H1 (cell line): ENCODE results near the gene BEAN1. TPM values are rescaled to one million over a fixed set of nuclear protein-coding genes. Genes with fewer than 3 reads are reported as not detected.

ENCODE experiments used
- CTCF ChIA-PET: fragments of 300-600 bp; sonication (Branson Sonifier 250); formaldehyde crosslinking; loops from one replicate; lab custom pipeline; 2021; ENCODE audit not compliant: partially characterized antibody; lab: Charles Lee
- POLR2A ChIA-PET: fragments of 300-600 bp; sonication (Branson Sonifier 250); formaldehyde crosslinking; loops from one replicate; lab custom pipeline; 2021; ENCODE audit warnings: inconsistent platforms; ENCODE audit not compliant: partially characterized antibody; lab: Charles Lee
- DNase-seq, 2 experiments: peaks; one replicate each; pipeline versions ENCODE4 v3.0.0 to v3.0.0-alpha.2; 2010 to 2022; ENCODE audit warnings: low spot score in 2 of 2, low read depth in 1 of 2, mixed read lengths in 1 of 2
- FAIRE-seq: peaks from 2 replicates; lab custom pipeline; 2011; peaks lifted over from hg19 to GRCh38; lab: Jason Lieb, UNC
- H2AFZ ChIP-seq: 2 replicates; pipeline ENCODE4 v1.8.1; 2012; ENCODE audit warnings: low read length, inconsistent platforms
- H2AK5ac ChIP-seq: 2 replicates; pipeline ENCODE4 v1.6.1; 2013; ENCODE audit warnings: low read depth, low read length
- H2BK120ac ChIP-seq: replicated peaks from 2 replicates; pipeline ENCODE3; 2013; ENCODE audit warnings: low read depth, low read length, inconsistent platforms
- H2BK12ac ChIP-seq: 2 replicates; pipeline ENCODE4 v1.6.1; 2013; ENCODE audit warnings: low read depth, low read length
- H2BK15ac ChIP-seq: 2 replicates; pipeline ENCODE4 v1.6.1; 2013; ENCODE audit warnings: low read length
- H2BK20ac ChIP-seq: 2 replicates; pipeline ENCODE4 v1.6.1; 2013; ENCODE audit warnings: low read length
- H2BK5ac ChIP-seq: 2 replicates; pipeline ENCODE4 v1.6.1; 2013; ENCODE audit warnings: low read depth, low read length
- H3K14ac ChIP-seq: 2 replicates; pipeline ENCODE4 v1.6.1; 2013; ENCODE audit warnings: inconsistent platforms; ENCODE audit not compliant: insufficient read length
- H3K18ac ChIP-seq: 2 replicates; pipeline ENCODE4 v1.6.1; 2013; ENCODE audit warnings: low read length; ENCODE audit errors: extremely low read depth
- H3K23ac ChIP-seq: 2 replicates; pipeline ENCODE4 v1.6.1; 2013; ENCODE audit warnings: inconsistent platforms; ENCODE audit not compliant: insufficient read length
- H3K23me2 ChIP-seq: 2 replicates; pipeline ENCODE4 v1.6.1; 2013; ENCODE audit warnings: low read depth, low read length
- H3K27ac ChIP-seq: 2 replicates; pipeline ENCODE4 v1.6.1; 2011; ENCODE audit warnings: low read depth, low read length, inconsistent platforms
- H3K27me3 ChIP-seq, 4 experiments: replicated peaks in 1 of 4; 1 replicate in 1 of 4; 2 replicates in 3 of 4; pipeline versions ENCODE4 v1.6.1 to v1.8.1; 2011 to 2013; ENCODE audit warnings: low read length in 3 of 4, mild to moderate bottlenecking in 3 of 4, inconsistent platforms in 2 of 4, mixed read lengths in 2 of 4, moderate library complexity in 1 of 4; ENCODE audit not compliant: control insufficient read depth in 3 of 4, insufficient read depth in 3 of 4; ENCODE audit errors: extremely low read depth in 1 of 4
- H3K36me3 ChIP-seq, 4 experiments: 2 replicates each; pipeline versions ENCODE4 v1.6.1 to v1.8.1; 2011 to 2013; ENCODE audit warnings: mild to moderate bottlenecking in 4 of 4, low read length in 3 of 4, moderate library complexity in 2 of 4, control low read depth in 1 of 4, inconsistent platforms in 1 of 4; ENCODE audit not compliant: insufficient read depth in 4 of 4, control insufficient read depth in 2 of 4
- H3K4ac ChIP-seq: replicated peaks from 2 replicates; pipeline ENCODE3; 2013; ENCODE audit warnings: low read length, low read depth, mixed read lengths, inconsistent platforms; ENCODE audit not compliant: insufficient read length
- H3K4me1 ChIP-seq, 4 experiments: replicated peaks in 1 of 4; 1 replicate in 1 of 4; 2 replicates in 3 of 4; pipeline versions ENCODE4 v1.6.1 to v1.8.1; 2011 to 2013; ENCODE audit warnings: low read length in 3 of 4, inconsistent platforms in 2 of 4, mixed read lengths in 1 of 4; ENCODE audit not compliant: insufficient read depth in 4 of 4, control insufficient read depth in 3 of 4
- H3K4me2 ChIP-seq, 2 experiments: 2 replicates each; pipeline versions ENCODE4 v1.6.1 to v1.8.1; 2011 to 2013; ENCODE audit warnings: low read depth in 2 of 2, low read length in 2 of 2, control low read depth in 1 of 2, inconsistent platforms in 1 of 2, mild to moderate bottlenecking in 1 of 2; ENCODE audit not compliant: insufficient read depth in 1 of 2
- H3K4me3 ChIP-seq, 4 experiments: fragments of 200-600, 300-600 bp in 1 of 4; sonication (generic), shearing (Covaris generic), sonication (Bioruptor Twin) in 1 of 4; 2 replicates each; pipeline versions ENCODE4 v1.5.1 to v1.8.1; 2011 to 2016; ENCODE audit warnings: low read length in 4 of 4, low read depth in 3 of 4, control low read depth in 2 of 4, inconsistent platforms in 2 of 4, mild to moderate bottlenecking in 2 of 4, mixed read lengths in 1 of 4, moderate library complexity in 1 of 4; ENCODE audit not compliant: insufficient read depth in 2 of 4; ENCODE audit errors: extremely low read depth in 1 of 4
- H3K56ac ChIP-seq: replicated peaks from 2 replicates; pipeline ENCODE3; 2013; ENCODE audit warnings: low read depth, mild to moderate bottlenecking, mixed read lengths, low read length, inconsistent platforms; ENCODE audit not compliant: insufficient read length
- H3K79me1 ChIP-seq: 2 replicates; pipeline ENCODE4 v1.6.1; 2013; ENCODE audit warnings: low read depth, low read length, control low read depth
- H3K79me2 ChIP-seq, 2 experiments: 2 replicates each; pipeline versions ENCODE4 v1.6.1 to v1.8.1; 2012 to 2013; ENCODE audit warnings: low read length in 2 of 2, mild to moderate bottlenecking in 2 of 2, inconsistent platforms in 1 of 2; ENCODE audit not compliant: insufficient read depth in 2 of 2, control insufficient read depth in 1 of 2
- H3K9ac ChIP-seq, 4 experiments: replicated peaks in 1 of 4; 1 replicate in 1 of 4; 2 replicates in 3 of 4; pipeline versions ENCODE4 v1.6.1 to v1.8.1; 2011 to 2013; ENCODE audit warnings: low read depth in 3 of 4, low read length in 3 of 4, control low read depth in 2 of 4, mild to moderate bottlenecking in 2 of 4, moderate library complexity in 2 of 4, inconsistent platforms in 1 of 4; ENCODE audit errors: extremely low read depth in 1 of 4
- H3K9me3 ChIP-seq, 2 experiments: 2 replicates each; pipeline versions ENCODE4 v1.6.1 to v1.8.1; 2012 to 2013; ENCODE audit warnings: mild to moderate bottlenecking in 2 of 2, moderate library complexity in 2 of 2, control low read depth in 1 of 2, inconsistent platforms in 1 of 2, low read depth in 1 of 2, low read length in 1 of 2, mixed read lengths in 1 of 2; ENCODE audit not compliant: insufficient read depth in 2 of 2
- H4K20me1 ChIP-seq, 2 experiments: replicated peaks in 1 of 2; 2 replicates each; pipeline versions ENCODE3 to v1.8.1; 2011 to 2013; ENCODE audit warnings: inconsistent platforms in 2 of 2, low read length in 2 of 2, mild to moderate bottlenecking in 1 of 2; ENCODE audit not compliant: insufficient read depth in 2 of 2, control insufficient read depth in 1 of 2
- H4K5ac ChIP-seq: 2 replicates; pipeline ENCODE4 v1.6.1; 2013; ENCODE audit warnings: low read length, low read depth, mixed read lengths, inconsistent platforms; ENCODE audit not compliant: insufficient read length
- H4K8ac ChIP-seq: 2 replicates; pipeline ENCODE4 v1.8.0; 2013; ENCODE audit warnings: mild to moderate bottlenecking, moderate library complexity, low read length, inconsistent platforms; ENCODE audit not compliant: insufficient read depth; ENCODE audit errors: extremely low read depth
- H4K91ac ChIP-seq: replicated peaks from 2 replicates; pipeline ENCODE3; 2013; ENCODE audit warnings: low read length, mixed read lengths, inconsistent platforms; ENCODE audit not compliant: insufficient read length
- BCL11A ChIP-seq, 2 experiments: IDR thresholded peaks; one replicate each; pipeline ENCODE4 v1.6.1; 2011; ENCODE audit warnings: low read depth in 2 of 2, low read length in 2 of 2, mild to moderate bottlenecking in 2 of 2
- CREB1 ChIP-seq: IDR thresholded peaks from 2 replicates; pipeline ENCODE4 v1.6.1; 2012; ENCODE audit warnings: inconsistent platforms
- GABPA ChIP-seq: IDR thresholded peaks from 2 replicates; pipeline ENCODE4 v1.6.1; 2011; ENCODE audit warnings: mild to moderate bottlenecking, low read length, moderate library complexity, borderline replicate concordance; ENCODE audit not compliant: insufficient read depth
- HDAC2 ChIP-seq, 2 experiments: fragments of 300-600 bp in 1 of 2; sonication (generic) in 1 of 2; IDR thresholded peaks; 2 replicates each; pipeline ENCODE4 v1.6.1; 2011 to 2012; ENCODE audit warnings: low read depth in 2 of 2, low read length in 2 of 2, mild to moderate bottlenecking in 2 of 2, moderate library complexity in 2 of 2, borderline replicate concordance in 1 of 2, inconsistent platforms in 1 of 2
- MAFK ChIP-seq: IDR thresholded peaks from 2 replicates; pipeline ENCODE4 v1.6.1; 2012; ENCODE audit warnings: low read depth, mild to moderate bottlenecking, improper control_type of control experiment, low read length
- NRF1 ChIP-seq: IDR thresholded peaks from 2 replicates; pipeline ENCODE4 v1.6.1; 2011; ENCODE audit warnings: mild to moderate bottlenecking, low read depth, low read length, improper control_type of control experiment
- PHF8 ChIP-seq: fragments of 200-600 bp; sonication (generic); conservative IDR thresholded peaks from 2 replicates; pipeline ENCODE4 v1.7.1; 2012; ENCODE audit warnings: low read depth, mild to moderate bottlenecking, inconsistent platforms, low read length, moderate library complexity
- POLR2A ChIP-seq, 2 experiments: IDR thresholded peaks; 1 replicate in 1 of 2; 2 replicates in 1 of 2; pipeline ENCODE4 v1.6.1; 2011; ENCODE audit warnings: low read depth in 2 of 2, low read length in 2 of 2, mild to moderate bottlenecking in 2 of 2; ENCODE audit errors: control extremely low read depth in 1 of 2
- RBBP5 ChIP-seq: IDR thresholded peaks from 2 replicates; pipeline ENCODE4 v1.7.1; 2012; ENCODE audit warnings: low read depth, mild to moderate bottlenecking, inconsistent platforms, low read length, moderate library complexity, borderline replicate concordance
- RFX5 ChIP-seq: IDR thresholded peaks from 2 replicates; pipeline ENCODE4 v1.6.1; 2011; ENCODE audit warnings: low read depth, low read length, improper control_type of control experiment, borderline replicate concordance
- SIRT6 ChIP-seq: IDR thresholded peaks from one replicate; pipeline ENCODE4 v1.7.1; 2012; ENCODE audit warnings: low read length, inconsistent platforms
- SRF ChIP-seq: IDR thresholded peaks from 2 replicates; pipeline ENCODE4 v1.6.1; 2011; ENCODE audit warnings: mild to moderate bottlenecking, low read depth, low read length, moderate library complexity
- WGBS, 2 experiments: shearing (Covaris generic) in 1 of 2; methylation state at CpG; one replicate each; pipeline versions ENCODE4 v1.1.6 to v1.1.7; 2013 to 2015; ENCODE audit warnings: low lambda C conversion rate in 2 of 2, mixed read lengths in 2 of 2, inconsistent platforms in 1 of 2, low coverage in 1 of 2, missing lambda C conversion rate in 1 of 2; ENCODE audit not compliant: insufficient replicate concordance in 2 of 2, insufficient coverage in 1 of 2, insufficient read length in 1 of 2; ENCODE audit errors: extremely low coverage in 1 of 2, missing lambda C conversion rate in 1 of 2; 5-methylcytosine and 5-hydroxymethylcytosine counted together
- polyA plus RNA-seq, 7 experiments: library from polyadenylated mRNA; depleted of rRNA in 3 of 7; stranded (reverse) in 5 of 7; unstranded in 2 of 7; fragments of >200 nt in 5 of 7; fragments of 200-250 nt in 2 of 7; gene quantifications; 1 replicate in 5 of 7; 2 replicates in 1 of 7; 4 replicates in 1 of 7; pipeline versions ENCODE4 v1.2.1 to v1.2.3, GENCODE V29; 2011 to 2013; ENCODE audit warnings: missing spikeins in 2 of 7, mixed read lengths in 2 of 7
- total RNA-seq: library from RNA; stranded (reverse); fragmentation: NEBNext Ultra II Directional; extraction: Animal tissue kit (Norgen Biotek cat#: 25700); gene quantifications from 2 replicates; pipeline ENCODE4 v1.2.1, GENCODE V29; 2021

BEAN1 gene
- total and polyA plus RNA-seq, 2 of the 8 experiments (the other 6 are each of a cell fraction or from before 2014, with no cell fraction given) = 0.08 TPM; not detected in 1

GRCh38 chr16:66386629-66387622, 40.2 kb upstream of the BEAN1 start:
- Histone ChIP-seq H3K4ac (no peak overlapping the region), H3K4me2 (no peak overlapping the region), H4K91ac (no peak overlapping the region), H3K27me3 (no peaks in the 10 kb centered on the region), H4K8ac (no peak overlapping the region; the same call in 1 of the 2 replicates), H3K79me1 (no peaks in the 10 kb centered on the region), H2BK5ac (no peak overlapping the region), H2BK15ac (no peak overlapping the region), H2BK20ac (no peak overlapping the region), H3K23me2 (no peaks in the 10 kb centered on the region; the same call in 1 of the 2 replicates), H3K14ac (no peak overlapping the region), H3K4me1 (peaks cover 0 to 3% (median 0%) of the 10 kb centered on the region in 4 experiments; a peak in 3 of 7 replicates), H2BK12ac (no peak overlapping the region), H3K36me3 (no peaks in the 10 kb centered on the region), H4K5ac (no peak overlapping the region), H3K27ac (no peak overlapping the region), H3K79me2 (no peaks in the 10 kb centered on the region), H2AFZ (no peak overlapping the region), H3K18ac (no peak overlapping the region), H3K4me3 (no peak overlapping the region), H3K9ac (no peak overlapping the region; a peak in 2 of 7 replicates), H2BK120ac (no peak overlapping the region), H2AK5ac (no peak overlapping the region), H3K9me3 (no peaks in the 10 kb centered on the region), H3K23ac (no peak overlapping the region), H3K56ac (no peak overlapping the region), H4K20me1 (no peaks in the 10 kb centered on the region)
- ChIA-PET CTCF (interaction anchor here (1.0 to 2.9 kb wide), 4 partner anchors 13 to 30 kb away, joined by 3 to 11 read pairs (median 6); partner anchors contain the start of gene CDH5), POLR2A (no interaction called here)
- 95% methylated on average over 20 of the region's 20 CpGs; no CpG with 5 or more reads in 1 of the 2 experiments for WGBS, 2 experiments
- DNase-seq (no peak), FAIRE-seq (no peak)
- TF ChIP-seq BCL11A (IDR thresholded peaks at IDR 0.05; ENCODE audit: low read depth in 2 of 2, low read length in 2 of 2) (no peak), SIRT6 (no peak), POLR2A (IDR thresholded peaks at IDR 0.05; ENCODE audit: control extremely low read depth in 1 of 2, low read depth in 2 of 2, low read length in 2 of 2) (no peak), RFX5 (no peak), GABPA (no peak), NRF1 (no peak), MAFK (no peak), PHF8 (no peak), HDAC2 (IDR thresholded peaks at IDR 0.05; ENCODE audit: borderline replicate concordance in 1 of 2, low read depth in 2 of 2, low read length in 2 of 2) (no peak), RBBP5 (no peak), CREB1 (no peak), SRF (no peak)
